Measurements from ENCODE around the gene THBS3.

DNA sequence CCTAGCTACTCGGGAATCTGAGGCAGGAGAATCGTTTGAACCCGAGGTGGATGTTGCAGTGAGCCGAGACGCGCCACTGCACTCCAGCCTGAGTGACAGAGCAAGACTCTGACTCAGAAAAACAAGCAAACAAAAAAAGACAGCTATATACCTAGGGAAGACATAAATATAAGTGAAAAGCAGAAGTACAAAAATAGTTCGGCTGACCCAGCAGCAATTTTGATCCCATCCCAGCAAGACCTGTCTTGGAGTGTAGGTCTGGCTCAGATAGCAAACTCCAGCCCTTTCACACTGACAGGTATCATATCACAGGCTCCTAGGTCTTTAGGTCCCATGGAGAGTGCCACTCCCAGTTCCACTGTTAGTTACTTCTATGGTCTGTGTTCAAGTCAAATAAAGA lies 15.3 kb upstream of the THBS3 start:
- TF ChIP-seq, protein P1, sequence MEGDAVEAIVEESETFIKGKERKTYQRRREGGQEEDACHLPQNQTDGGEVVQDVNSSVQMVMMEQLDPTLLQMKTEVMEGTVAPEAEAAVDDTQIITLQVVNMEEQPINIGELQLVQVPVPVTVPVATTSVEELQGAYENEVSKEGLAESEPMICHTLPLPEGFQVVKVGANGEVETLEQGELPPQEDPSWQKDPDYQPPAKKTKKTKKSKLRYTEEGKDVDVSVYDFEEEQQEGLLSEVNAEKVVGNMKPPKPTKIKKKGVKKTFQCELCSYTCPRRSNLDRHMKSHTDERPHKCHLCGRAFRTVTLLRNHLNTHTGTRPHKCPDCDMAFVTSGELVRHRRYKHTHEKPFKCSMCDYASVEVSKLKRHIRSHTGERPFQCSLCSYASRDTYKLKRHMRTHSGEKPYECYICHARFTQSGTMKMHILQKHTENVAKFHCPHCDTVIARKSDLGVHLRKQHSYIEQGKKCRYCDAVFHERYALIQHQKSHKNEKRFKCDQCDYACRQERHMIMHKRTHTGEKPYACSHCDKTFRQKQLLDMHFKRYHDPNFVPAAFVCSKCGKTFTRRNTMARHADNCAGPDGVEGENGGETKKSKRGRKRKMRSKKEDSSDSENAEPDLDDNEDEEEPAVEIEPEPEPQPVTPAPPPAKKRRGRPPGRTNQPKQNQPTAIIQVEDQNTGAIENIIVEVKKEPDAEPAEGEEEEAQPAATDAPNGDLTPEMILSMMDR (IDR thresholded peaks at IDR 0.05 in 8 of 11, conservative IDR thresholded peaks at IDR 0.05 in 3 of 11), result no peak
- TF ChIP-seq POLR2A (IDR thresholded peaks at IDR 0.05), result no peak
